Jurkat, Clone E6-1 (cell line): ENCODE data around the gene RCOR2.

ENCODE experiments used
- DNase-seq: peaks from one replicate; pipeline ENCODE4 v3.0.0-alpha.2; 2011; ENCODE audit warnings: low read depth, low spot score
- H3K4me3 ChIP-seq: 2 replicates; pipeline ENCODE4 v1.5.1; 2011; ENCODE audit warnings: mild to moderate bottlenecking, low read length, control low read depth, moderate library complexity

RCOR2 gene

GRCh38 chr11:63884196-63884932 lies 32.6 kb downstream of the RCOR2 start:
- DNase-seq, result no peak
- H3K4me3 ChIP-seq, result no peak overlapping the region

- no peak overlapping the region for H3K4me3 ChIP-seq
Observed at GRCh38 chr11:63883791-63884190, 33.2 kb downstream of the RCOR2 start.

GRCh38 chr11:63882555-63883242 lies 34.3 kb downstream of the RCOR2 start:
- peak; percentile 94 for DNase-seq
- H3K4me3 ChIP-seq, result peak overlapping the region; percentile 23

More at GRCh38 chr11:63883791-63884190, 33.2 kb downstream of the RCOR2 start:
- DNase-seq, result no peak

GRCh38 chr11:63880403-63880790 lies 36.6 kb downstream of the RCOR2 start:
- DNase-seq, result no peak
- no peak overlapping the region for H3K4me3 ChIP-seq

GRCh38 chr11:63879598-63880402 lies 37.2 kb downstream of the RCOR2 start:
- no peak overlapping the region for H3K4me3 ChIP-seq
- DNase-seq, result no peak

- no peak for DNase-seq
- no peak overlapping the region for H3K4me3 ChIP-seq
Observed at GRCh38 chr11:63877658-63878241, 39.2 kb downstream of the RCOR2 start.

- no peak overlapping the region for H3K4me3 ChIP-seq
- DNase-seq, result no peak
Observed at GRCh38 chr11:63876616-63877015, 40.3 kb downstream of the RCOR2 start.

- no peak overlapping the region for H3K4me3 ChIP-seq
Observed at GRCh38 chr11:63875506-63876065, 41.4 kb downstream of the RCOR2 start.

GRCh38 chr11:63874511-63874910 lies 42.5 kb downstream of the RCOR2 start:
- DNase-seq, result no peak
- H3K4me3 ChIP-seq, result no peak overlapping the region

More at GRCh38 chr11:63875506-63876065, 41.4 kb downstream of the RCOR2 start:
- no peak for DNase-seq

GRCh38 chr11:63873311-63873710 lies 43.7 kb downstream of the RCOR2 start:
- H3K4me3 ChIP-seq, result no peak overlapping the region
- no peak for DNase-seq

- H3K4me3 ChIP-seq, result no peak overlapping the region
- DNase-seq, result no peak
Observed at GRCh38 chr11:63872800-63873197, 44.2 kb downstream of the RCOR2 start.

- no peak overlapping the region for H3K4me3 ChIP-seq
- DNase-seq, result peak; percentile 68
Observed at GRCh38 chr11:63871962-63872799, 44.8 kb downstream of the RCOR2 start.

- no peak for DNase-seq
- no peak overlapping the region; the same call in 1 of the 2 replicates for H3K4me3 ChIP-seq
Observed at GRCh38 chr11:63870351-63871140, 46.4 kb downstream of the RCOR2 start.

- peak overlapping the region; percentile 32 for H3K4me3 ChIP-seq
- DNase-seq, result peak; percentile 94
Observed at GRCh38 chr11:63869683-63870082, 47.3 kb downstream of the RCOR2 start.

- H3K4me3 ChIP-seq, result peak overlapping the region; percentile 32
- DNase-seq, result no peak
Observed at GRCh38 chr11:63869171-63869591, 47.8 kb downstream of the RCOR2 start.

GRCh38 chr11:63868399-63869064 lies 48.4 kb downstream of the RCOR2 start:
- no peak for DNase-seq
- no peak overlapping the region for H3K4me3 ChIP-seq

GRCh38 chr11:63867511-63867910 lies 49.5 kb downstream of the RCOR2 start:
- no peak overlapping the region for H3K4me3 ChIP-seq
- DNase-seq, result no peak
